Hematopoietic multipotent progenitor cell treated with erythropoietin and hydrocortisone succinate and interleukin-3 and kit ligand, for 17 days (in vitro differentiated cells): ENCODE results near the gene TAMALIN.

Experiments
- DNase-seq: peaks from one replicate; pipeline ENCODE4 v3.0.0-alpha.2; 2015; ENCODE audit warnings: low spot score

The TAMALIN gene

DNA sequence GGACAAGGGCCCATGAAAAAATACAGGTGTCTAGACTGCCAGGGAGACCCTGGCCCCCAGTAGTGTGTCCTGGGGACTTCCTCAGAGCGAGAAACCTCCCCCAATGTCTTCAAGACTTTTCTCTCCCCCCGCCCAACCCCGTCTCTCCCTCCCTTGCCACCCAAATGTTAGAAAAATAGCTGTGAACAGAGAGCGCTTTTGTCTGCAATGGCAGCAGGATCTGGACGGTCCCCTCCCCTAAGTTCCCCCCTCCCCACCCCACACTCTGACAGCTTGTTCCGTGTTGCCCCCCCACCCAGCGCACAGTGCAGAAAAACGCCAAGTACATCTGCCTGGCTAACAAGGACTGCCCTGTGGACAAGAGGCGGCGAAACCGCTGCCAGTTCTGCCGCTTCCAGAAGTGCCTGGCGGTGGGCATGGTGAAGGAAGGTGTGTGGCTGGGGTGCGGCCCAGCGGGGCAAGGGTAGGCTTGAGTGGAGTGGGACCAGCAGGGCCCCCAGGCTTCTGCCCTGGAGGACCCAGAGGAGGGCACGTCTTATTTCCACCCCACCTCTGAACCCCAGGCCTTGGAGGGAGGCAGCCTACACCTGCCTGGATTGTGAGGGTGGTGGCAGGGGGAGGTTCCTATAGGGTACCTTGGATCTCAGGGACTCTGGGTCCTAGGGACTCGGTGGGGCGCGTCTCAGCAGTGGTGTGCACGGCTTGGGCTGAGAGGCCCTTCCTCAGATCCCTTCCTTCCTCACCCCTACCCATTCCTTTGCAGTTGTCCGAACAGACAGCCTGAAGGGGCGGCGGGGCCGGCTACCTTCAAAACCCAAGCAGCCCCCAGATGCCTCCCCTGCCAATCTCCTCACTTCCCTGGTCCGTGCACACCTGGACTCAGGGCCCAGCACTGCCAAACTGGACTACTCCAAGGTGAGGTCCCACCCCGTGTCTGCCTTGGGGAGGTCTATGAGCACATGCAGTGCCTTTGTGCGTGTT, 49.3 kb downstream of the TAMALIN start:
- no peak for DNase-seq

DNA sequence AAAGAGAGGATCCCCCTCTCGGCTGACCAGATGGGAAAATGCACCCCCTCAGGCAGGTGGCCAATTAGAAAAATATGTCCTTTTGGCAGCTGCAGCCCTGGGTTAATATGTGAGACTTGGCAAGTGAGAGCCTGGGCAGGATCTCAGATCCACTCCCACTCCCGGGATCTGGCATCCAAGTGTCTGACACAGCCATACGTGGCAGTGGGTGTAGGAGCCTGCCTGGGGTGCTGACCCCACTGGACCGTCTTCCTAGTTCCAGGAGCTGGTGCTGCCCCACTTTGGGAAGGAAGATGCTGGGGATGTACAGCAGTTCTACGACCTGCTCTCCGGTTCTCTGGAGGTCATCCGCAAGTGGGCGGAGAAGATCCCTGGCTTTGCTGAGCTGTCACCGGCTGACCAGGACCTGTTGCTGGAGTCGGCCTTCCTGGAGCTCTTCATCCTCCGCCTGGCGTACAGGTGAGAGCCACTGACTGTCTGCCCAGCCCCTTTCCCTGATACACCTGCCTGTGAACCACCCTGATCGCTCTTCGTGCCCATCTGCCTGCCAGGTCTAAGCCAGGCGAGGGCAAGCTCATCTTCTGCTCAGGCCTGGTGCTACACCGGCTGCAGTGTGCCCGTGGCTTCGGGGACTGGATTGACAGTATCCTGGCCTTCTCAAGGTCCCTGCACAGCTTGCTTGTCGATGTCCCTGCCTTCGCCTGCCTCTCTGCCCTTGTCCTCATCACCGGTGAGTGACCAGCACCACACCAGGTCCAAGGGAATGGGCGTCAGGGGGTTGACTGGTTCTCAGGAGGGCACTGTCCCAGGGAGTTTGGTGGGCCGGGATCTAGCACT, 50.3 kb downstream of the TAMALIN start:
- no peak for DNase-seq

DNA sequence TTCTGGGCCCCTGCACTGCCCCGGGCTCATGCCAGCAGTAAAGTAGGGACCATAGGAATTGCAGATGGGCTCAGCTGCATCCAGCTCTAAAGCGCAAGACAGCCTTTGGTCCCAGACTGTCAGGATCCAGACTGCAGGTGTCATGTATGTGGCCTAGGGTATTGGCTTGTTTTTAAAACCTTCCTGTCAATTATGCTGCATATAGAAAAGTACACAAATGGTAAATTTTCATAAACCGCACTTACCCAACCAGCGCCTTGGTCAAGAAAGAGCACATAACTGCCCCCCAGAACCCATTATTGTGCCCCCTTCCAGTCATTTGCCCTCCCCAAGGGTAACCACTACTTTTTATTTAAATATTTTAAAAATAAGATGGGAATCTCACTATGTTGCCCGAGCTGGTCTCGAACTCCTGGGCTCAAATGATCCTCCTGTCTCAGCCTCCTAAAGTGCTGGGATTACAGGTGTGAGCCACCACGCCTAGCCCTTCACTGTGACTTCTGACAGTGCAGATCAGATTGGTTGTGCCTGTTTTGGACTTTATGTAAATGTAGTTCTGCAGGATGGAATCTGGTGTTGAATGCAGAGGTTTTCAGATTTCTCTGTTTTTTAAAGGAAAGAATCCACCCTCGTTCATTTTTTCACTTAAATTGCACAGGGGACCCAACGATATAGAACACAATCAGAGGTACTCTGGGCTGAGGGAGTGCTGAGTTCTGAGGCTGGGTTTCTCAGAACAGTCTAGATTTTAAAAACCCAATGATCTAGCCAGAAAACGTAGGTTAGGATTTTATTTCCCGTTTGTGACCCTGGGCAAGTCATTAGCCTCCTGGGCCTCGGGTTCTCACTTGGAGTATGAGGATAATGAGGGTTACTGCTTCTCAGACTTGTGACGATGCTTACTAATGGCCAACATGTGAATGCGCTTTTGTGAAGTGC, 51.2 kb downstream of the TAMALIN start:
- no peak for DNase-seq

DNA sequence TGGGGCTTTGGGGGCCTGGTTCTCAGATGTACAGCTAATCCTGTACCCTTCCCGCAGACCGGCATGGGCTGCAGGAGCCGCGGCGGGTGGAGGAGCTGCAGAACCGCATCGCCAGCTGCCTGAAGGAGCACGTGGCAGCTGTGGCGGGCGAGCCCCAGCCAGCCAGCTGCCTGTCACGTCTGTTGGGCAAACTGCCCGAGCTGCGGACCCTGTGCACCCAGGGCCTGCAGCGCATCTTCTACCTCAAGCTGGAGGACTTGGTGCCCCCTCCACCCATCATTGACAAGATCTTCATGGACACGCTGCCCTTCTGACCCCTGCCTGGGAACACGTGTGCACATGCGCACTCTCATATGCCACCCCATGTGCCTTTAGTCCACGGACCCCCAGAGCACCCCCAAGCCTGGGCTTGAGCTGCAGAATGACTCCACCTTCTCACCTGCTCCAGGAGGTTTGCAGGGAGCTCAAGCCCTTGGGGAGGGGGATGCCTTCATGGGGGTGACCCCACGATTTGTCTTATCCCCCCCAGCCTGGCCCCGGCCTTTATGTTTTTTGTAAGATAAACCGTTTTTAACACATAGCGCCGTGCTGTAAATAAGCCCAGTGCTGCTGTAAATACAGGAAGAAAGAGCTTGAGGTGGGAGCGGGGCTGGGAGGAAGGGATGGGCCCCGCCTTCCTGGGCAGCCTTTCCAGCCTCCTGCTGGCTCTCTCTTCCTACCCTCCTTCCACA, 52.0 kb downstream of the TAMALIN start:
- no peak for DNase-seq

DNA sequence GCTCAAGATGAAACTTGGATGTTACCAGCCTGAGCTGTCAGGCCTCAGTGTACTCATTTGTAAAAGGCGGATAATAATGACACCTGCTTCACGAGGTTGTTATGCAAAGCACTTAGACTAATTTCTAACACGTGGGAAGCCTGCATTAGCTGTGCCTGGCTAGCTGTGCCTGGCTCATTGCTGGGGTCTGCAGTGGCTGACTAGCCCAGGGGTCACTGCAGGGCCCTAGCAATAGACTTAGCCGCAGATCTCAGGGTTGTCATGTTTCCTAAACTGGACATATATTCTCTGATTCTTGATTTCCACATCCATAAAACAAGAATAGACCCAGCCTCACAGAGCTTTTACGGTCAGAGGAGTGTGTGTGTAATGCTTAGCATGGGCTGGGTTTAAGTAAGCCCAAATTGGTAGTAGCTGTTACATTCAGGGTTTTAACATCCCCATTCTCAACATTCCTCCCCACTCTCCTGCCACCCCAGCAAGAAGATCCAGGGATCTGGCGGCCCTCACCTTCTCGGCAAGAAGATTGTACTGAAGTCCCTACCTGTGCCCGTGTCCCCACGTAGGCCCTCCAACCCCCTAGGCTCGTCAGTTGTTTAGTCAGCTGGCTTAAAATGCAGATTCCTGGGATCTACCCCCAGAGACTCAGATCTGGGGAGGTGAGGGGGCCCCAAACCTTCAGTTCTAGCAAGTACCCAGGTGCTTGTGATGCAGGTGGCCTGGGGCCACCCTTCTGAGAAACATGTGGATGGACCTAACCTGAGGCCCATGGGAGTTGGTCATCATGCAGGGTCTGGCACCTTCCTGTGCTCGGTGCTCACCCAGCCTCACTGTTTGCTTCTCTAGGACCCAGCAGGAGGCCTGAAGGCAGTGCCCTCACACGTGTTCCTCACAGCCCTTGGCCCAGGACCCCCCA, 53.1 kb downstream of the TAMALIN start:
- no peak for DNase-seq

DNA sequence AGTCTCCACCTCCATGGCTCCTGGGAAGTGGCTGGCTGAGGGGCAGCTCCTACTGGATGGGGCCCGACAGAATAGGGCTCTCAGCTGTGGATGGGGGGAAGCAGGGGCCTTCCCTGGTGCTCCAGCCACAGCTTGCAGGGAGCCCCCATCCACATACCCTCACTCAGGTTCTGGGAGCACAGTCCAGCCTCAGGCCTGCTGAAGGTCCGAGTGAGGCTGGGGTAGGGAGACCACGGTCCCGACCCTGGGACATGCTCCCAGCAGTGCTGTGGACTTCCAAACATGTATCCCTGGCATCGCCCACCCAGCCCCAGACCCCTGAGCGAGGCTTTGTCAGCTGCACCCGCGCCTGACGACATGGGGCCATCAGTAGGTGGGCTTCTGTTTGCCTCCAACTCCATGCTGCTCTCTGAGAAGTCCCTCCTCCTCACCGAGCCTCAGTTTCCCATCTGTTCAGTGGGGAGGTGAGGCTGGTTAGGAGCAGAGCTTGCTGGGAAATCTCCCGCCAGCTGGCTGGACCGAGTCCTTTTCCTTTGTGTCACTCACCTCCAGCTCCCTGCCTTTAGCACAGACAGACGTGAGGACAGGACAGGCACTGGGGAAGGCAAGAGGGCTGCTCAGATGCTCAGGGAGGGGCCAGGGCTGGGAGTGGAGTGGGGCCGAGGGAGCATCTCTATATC, 53.9 kb downstream of the TAMALIN start:
- DNase-seq: no peak

DNA sequence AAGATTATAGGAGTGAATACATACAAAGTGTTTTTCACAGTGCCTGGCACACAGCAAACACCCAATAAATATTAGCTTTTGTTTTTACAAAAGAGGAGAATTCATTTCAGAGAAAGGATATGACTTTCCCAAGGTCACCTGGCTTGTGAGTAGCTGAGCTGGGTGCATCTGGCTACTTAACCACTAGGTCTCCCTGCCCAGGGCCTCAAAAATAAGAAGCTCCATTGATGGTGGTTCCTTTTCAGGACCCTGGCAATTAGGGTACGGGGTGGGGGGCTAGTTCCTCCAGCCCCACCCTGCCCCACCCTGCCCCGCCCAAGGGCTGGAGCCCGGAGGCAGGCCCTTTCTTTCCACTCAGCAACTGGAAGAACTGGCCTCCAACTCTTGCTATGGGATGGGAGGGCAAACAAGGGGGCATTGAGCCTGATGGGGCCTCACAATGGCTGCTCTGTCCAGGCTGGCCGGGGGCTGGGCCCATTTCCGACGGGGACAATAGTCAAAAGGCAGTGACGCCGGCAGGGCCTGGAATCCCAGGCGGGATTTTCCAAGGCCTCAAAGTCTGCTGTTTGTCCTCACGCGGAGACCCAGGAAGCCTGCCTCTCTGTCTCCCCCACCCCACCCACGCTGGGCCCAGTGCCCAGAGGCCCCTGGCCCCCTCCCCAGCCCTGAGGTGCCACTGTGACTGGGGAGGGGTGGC, 54.9 kb downstream of the TAMALIN start:
- DNase-seq: no peak

DNA sequence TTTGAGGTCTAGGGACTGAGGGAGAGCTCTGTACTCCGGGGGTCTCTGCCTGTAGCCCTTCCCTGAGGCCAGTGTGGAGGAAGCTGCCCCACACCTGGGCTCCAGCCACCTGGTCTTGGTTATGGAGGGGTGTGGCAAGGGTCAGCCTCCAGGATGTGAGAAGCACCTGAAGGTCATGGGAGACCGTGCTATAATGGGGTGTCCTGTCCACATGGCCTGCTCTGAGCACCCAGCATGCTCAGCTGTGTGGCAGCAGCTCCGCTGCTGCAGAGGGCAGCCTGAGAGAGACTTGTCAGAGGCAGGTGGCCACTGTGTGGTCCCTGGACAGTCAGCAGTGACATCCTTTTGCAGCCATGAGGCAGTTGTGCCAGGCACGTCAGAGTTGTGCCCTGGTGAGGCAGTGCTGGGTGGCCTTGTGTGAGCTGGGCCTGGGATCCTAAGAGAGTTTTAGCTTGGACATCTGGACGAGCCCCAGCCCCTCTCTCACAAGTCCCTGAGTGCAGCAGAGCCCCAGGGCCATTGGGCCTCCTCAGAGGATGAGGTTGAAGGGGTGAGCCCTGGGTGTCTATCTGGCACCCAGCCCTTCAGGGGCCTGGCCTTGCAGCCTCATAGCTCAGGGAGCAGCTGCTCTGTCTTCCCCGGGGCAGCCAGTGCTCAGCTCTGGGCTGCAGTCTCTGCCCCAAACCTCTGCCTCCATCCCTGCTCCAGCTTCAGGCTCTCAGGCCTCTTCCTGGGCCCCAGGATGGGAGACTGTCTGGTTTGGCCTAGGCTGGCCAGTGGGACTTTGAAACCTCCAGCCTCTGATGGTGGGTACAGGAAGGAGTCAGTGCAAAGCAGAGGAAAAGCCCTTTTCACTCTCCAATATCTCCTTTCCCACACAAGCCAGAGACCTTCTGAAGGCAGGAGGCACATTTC, 55.7 kb downstream of the TAMALIN start:
- no peak for DNase-seq

DNA sequence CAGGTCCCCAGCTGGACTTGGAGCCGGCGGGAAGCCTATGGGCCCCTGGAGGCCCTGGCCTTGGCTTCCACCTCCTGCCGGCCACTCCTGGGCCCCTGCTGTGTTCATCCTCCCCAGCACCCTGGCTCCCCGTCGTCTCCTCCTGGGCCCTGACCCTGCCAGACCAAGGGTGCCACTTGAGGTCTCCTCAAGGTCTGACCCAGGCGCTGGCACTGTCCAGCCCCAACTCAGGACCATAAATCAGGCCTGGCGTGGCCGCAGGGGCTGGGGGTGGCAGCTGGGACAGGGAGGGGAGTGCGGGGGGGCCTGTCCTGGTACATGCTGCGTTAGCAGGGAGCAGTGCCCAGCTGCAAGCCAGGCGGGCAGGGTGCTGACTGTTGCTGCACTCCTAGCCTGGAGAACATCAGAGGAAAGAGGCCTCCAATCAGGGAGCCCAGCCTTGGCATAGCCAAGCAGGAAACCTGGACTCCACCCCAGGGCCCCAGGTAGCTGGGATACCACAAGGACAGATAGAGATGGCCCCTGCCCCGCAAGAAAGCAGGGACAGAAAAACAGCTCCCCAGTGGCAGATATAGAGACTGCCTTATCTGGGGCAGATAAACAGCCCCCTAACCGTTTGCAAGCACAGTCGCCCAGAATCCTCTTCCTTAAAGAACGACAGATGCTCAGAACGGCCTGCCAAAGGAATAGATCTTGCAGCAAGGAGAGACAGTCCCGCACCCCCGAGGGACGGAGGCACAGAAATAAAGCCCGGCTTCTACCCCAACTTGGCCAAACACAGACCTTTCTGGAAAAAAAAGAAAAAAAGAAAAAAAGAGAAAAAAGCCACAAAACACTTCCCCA, 56.6 kb downstream of the TAMALIN start:
- no peak for DNase-seq

DNA sequence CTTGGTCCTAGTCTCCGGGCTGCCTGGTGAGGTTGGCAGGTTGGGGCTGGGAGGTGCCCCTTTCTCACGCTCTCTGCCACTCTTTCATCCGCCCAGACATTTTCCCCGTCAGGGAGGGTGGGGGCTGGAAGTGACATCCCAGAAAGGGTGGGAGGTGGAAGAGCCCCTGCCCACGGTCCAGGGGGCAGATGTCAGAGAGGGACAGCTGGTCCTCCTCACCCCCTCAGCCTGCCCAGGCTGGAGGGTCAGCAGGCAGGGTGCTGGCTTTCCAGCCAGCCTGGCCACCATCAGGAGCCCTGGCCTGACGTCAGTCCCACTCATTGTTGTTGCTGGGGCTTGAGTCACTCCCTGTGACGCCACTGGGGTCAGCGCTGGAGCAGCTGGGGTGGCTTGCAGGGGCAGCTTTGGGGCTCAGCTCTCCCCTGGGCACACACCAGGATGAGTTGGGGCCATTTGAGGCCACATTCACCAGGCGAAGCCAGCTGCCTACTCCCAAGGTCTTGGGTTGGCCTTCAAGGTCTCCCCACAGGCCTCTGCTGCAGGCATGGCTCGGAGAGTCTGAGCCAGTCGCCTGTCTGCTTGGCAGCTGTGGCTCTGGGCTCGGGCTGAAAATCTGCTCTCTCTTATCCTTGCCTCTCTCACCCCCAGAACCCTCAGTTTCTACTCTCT, 57.4 kb downstream of the TAMALIN start:
- no peak for DNase-seq
